Activated CD4-positive, alpha-beta T cell treated with anti-CD3 and anti-CD28 coated beads for 4 hours (primary cell): ENCODE measurements around the gene CORO7.

Experiments
- DNase-seq, 2 donors: peaks; one replicate each; pipeline ENCODE4 v3.0.0-alpha.2; 2020

The CORO7 gene

DNA sequence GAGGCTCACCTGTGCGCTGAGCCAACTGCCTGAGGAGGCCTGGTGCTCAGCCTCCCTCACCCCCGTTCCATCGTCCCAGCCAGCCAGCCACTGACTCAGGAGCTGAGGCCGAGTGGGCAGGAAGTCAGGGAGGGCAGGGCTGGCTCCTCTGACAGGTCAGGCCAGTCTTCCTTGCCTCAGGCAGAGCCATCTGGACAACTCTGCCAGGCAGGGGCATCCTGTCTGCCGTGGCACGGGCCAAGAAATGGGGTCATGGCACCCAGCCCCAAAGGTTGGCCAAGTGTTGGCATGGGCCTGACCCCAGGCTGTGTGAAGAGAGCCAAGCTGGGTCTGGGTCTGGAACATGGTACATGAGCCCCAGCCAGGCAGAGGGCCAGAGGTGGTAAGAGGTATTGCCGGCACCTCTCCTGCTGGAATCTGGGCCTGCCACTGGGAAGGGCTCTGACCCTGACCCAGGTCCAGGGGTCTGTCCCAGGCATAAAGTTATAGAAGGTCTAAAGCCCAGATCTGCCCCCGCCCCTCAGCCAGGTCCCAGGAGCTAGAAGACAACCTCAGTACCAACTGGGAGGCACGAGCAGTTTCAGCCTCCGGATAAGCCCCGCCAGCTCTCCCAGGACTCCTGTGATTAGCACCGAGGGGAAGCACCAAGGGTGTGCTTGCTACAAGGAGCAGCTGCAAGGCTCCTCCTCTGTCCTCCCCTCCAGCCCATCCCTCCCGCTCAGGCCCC lies 47.2 kb downstream of the CORO7 start:
- DNase-seq, result no peak

DNA sequence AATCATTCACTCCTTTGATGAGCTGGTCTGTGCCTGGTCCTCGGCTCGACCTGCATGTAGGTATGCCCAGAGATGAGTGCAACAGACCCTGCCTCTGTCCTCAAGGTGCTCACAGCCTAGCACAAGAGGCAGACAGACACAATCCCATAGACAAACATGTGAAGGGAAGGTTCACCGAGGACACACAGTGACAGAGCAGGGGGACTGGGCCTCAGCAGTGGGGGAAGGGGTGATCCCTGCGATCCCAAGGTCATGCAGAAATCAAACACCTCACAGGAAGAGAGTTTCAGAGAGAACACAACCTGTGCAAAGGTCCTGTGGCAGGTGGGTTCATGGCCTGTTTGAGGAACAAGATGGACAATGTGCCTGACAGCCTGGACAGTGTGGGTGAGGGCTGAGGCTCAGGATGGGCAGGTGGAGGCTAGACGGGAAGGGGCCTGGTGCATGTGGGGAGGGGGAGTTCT lies 49.0 kb downstream of the CORO7 start:
- DNase-seq, result no peak

DNA sequence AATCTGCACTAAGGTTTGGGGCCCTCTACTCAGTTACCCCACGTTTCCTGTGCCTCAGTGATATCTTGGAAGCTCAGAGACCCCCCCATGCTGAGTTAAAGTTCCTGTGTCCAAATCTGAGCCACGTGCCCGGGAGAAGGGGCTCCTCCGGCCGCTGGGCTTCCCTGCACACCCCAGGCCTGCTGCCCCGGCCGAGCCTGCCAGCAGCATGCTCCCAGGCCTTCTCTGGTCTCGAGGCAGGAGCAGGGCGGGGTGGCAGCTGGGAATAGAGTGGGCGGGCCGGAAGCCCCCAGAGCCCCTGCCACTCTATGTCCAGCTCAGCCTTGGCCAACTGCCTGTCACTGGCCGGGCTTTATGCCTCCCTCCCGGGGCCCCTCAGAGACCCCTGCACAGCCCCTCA lies 50.4 kb downstream of the CORO7 start:
- no peak for DNase-seq

DNA sequence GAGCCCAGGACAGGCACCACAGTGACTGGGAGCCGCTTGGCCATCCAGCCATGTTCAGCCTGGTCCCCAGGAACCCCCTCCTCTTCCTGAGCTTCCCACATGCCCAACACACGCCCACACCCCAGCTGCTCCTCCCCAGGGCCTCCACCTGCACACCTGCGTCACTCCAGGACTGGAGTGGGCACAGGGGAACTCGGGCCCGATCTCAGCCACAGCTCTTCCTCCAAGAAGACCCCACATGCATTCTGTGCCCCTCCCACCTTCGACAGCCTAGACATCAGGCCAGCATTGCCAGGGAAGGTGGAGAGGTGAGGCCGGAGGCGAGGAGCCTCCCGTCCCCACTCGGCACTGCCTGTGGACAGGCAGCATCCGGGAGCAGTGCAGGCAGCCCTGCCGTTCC lies 50.8 kb downstream of the CORO7 start:
- no peak for DNase-seq

DNA sequence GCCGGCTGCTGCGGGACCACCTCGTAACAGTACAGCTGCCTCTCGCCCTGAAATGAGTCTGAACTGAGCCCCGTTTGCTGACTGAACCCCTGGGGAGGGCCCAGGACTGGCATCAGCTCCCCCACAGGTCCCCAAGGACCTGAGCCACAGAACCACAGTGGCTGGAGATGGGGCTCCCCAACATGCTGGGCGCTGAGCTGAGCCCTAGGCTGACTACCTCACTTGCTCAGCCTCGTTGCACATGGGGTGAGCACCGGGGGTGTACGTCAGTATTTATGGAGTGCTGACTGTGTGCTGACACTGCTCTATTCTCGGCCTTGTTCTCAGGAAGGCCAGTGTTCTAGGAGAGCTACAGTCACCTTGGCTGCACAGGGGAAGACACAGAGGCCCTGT lies 51.4 kb downstream of the CORO7 start:
- no peak for DNase-seq

DNA sequence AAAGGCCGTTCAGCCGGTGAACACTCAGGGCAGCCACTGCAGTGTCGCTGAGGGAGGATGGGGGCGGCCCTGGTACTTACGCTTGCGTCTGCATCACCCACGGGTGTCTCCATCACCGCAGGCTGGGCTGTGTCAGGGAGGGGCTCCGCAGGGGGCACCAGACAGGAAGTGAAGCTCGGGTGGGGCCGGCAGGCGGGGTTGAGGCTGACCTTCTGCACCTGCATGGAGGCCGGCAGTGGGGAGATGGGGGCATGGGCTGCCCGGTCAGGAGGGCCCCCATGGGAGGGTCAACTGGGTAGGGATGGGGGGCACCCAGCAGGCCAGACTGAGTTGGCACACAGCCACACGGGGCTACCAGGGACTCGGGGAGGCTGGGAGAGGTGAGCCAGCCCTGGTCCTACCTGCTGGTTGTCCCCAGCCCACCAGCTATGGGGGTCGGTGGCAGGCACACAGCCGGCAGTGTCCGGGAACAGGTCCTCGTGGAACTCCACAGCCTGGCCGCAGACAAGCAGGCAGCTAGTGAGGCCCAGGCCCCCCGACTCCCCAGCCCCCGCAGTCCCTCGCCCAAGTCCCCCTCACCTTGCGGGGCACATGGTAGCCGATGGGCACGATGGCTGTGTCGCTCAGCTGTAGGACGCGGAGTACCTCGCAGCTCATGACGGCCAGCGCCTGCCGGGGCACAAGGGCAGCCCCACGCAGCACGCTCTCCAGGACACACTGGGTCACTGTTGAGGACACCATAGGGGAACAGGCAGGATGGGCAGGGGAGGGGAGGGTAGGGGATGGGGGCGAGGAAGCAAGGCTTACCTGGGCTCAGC lies 52.0 kb downstream of the CORO7 start:
- DNase-seq, result no peak

DNA sequence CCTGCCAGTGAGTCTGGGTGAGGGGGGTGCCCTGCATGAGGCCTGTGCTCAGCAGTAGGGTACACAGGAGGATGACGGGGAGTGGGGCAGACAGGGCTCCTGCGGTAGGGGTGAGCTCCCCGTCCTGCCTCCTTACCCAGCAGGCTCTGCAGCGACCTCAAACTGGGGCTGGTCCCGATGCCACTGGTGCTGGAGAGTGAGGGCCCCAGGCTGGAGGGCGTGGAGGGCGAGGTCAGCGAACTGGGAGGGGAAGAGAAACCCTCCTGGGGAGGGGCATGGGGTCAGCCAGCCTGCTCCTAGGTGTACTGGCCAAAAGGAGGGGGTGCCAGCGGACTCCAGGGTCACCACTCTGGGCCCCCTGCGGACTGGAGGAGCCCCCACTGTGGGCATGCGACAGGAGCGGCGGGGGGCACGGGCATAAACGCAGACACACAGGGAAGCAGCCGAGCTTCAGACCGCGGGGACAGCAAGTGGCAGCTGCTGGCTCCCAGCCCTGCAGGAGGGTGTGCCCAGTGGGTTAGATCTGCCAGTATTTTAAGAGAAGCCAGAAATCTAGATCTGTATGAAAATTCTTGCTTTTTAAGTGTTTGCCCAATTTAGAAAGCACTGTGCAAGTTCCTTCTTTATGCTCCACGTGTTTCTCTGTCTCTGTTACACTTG lies 53.8 kb downstream of the CORO7 start:
- DNase-seq, result no peak

DNA sequence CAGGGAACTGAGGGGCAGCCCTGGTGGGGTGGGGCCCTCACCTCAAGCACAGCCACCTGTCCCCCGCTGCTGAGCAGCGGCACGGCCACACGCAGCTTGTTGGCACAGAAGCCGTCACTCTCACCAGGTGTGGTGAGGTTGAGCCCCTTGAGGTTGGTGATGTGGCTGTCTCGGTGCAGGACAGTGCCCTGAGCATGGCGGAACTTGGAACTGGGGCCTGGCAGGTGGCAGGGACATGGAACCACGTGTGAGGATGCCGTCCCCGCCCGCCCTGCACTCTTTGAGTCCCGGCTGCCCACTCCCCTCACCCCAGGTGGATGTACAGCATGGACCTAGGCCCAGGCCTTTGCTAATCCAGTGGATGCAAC lies 54.5 kb downstream of the CORO7 start:
- DNase-seq, result no peak

DNA sequence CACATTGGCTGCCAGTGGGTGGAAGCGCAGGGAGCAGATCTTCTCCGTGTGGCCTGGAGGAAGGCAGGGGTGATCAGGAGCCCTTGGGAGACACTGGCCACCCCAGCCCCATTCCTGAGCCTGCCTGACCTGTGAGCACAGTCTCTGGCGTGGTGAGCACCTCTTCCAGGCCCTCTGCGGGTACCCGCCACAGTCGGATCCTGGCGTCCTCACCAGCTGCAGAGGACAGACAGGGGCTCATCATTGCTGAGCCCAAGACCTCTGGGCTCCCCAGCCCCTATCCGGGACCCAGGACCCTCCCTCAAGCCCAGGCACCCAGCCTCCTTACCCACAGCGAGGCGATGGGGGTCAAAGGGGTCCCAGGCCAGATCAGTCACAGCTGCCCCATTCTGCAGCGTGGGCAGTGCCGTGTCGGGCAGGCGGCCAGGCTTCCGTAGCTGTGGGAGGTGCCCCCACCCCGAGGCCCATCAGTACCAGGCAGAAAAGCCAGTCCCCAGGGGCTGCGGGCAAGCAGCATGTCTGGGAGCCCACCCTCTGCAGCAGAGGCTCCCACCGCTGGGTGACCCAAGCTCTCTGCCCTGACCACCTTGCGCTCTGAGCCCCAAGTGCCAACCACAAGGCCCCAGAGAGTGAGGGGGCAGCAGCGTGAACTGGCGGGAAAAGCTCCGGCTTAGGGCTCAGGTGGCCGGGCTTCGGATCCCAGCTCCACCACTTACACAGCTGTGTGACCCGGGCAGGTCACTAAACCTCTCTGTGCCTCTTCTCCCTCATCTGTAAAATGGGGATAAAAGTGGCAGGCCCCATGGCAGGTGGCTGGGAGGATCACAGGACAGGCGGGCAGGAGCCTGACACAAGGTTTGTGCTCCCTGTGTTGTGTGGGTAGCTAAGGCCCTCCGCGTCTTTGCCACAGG lies 55.1 kb downstream of the CORO7 start:
- DNase-seq, result no peak

DNA sequence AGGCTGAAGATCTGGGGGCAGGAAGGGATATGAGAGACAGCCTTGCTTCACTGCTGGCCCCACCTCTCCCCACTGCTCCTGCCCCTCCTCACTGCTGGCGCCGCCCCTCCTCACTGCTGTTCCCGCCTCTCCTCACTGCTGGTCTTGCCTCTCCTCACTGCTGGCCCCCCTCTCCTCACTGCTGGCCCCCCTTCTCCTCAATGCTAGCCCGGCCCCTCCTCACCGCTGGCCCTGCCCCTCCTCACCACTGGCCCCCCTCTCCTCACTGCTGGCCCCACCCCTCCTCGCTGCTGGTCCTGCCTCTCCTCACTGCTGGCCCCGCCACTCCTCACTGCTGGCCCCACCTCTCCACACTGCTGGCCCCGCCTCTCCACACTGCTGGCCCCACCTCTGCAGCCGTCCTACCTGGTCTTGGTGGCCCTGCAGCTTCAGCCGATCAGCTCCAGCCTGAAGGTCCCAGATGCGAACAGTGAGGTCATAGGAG lies 55.8 kb downstream of the CORO7 start:
- DNase-seq, result no peak

DNA sequence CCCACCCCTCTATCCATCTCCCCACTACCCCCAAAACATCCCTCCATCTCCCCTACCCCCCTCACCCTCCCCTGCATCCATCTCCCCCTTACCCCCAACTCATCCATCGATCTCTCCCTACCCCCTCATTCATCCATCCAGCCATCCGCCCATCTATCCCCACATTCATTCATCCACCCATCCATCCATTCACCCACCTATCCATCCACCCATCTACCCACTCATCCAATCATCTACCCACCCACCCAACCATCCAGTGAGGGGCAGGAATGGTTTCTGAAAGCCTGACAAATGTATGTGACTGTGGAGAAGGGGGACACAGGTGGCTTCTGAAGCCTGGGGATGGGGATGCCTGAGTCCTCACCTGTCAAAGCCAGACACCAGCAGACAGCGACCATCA lies 56.5 kb downstream of the CORO7 start:
- no peak for DNase-seq

DNA sequence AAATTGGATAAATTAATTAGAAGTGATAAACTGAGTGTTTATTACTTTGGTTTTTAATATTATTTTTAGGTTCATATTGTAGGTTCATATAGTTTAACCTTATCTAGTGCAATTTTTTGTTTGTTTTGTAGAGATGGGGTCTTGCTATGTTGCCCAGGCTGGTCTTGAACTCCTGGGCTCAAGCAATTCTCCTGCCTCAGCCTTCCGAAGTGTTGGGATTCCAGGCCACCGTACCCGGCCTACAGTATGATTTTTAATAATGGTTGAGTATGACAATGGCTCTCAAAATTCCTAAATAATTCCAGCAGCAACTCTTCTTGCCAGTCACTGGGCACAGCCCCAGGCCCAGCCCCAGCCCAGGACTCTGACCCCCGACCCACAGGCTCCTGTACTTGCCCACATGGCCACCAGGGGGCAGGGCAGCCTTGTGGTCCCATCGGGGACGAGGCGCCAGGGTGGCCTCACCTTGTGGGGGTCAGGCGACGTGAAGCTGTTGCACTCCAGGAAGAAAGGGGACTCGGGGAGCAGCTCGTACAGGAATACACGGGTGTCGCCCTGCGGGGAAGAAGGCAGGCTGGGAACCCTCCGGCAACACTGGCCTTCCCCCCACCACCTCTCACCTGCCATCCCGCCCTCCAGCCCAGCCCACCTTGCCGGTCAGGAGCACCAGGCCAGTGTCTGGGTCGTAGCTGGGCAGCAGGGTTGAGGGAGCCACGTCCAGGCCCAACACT lies 57.4 kb downstream of the CORO7 start:
- DNase-seq, result peak; percentile 60 to 68

DNA sequence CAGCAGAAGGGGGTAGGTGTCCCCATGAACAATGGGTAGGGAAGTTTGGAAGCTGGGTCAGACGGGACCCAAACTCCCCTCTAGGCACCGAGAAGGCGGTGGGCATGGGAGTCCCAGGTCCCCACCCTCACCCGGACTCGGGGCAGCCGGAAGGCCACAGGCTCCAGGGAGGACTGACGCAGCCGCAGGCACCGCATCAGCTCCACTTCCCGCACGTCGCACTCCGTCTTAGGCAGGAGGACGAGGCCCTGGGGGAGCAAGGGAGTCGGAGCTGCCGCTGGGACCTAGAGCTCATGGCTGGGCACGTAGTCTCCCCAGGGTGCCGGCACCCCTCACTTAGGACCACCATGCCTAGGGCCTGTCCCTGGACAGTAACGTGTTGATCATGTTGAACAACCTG lies 58.2 kb downstream of the CORO7 start:
- no peak for DNase-seq

DNA sequence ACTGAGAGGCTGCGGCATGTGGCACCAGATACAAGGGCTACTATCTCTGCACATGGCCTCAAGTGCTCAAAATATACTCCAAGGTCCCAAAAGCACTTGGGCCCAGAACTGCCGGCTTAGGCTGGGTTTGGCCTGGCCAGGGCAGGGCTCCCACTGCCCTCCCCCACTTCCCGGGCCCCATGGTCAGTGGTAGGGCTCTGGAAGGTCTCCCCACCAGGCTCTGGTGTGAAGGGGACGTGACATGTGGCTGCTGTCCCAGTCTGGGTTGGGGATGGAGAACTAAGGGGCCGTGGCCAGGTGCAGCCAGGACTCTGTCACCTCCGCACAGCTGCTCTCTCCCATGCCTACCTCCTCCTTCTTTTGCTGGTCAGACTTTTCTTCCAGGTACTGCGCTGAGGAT lies 59.6 kb downstream of the CORO7 start:
- DNase-seq, result no peak

DNA sequence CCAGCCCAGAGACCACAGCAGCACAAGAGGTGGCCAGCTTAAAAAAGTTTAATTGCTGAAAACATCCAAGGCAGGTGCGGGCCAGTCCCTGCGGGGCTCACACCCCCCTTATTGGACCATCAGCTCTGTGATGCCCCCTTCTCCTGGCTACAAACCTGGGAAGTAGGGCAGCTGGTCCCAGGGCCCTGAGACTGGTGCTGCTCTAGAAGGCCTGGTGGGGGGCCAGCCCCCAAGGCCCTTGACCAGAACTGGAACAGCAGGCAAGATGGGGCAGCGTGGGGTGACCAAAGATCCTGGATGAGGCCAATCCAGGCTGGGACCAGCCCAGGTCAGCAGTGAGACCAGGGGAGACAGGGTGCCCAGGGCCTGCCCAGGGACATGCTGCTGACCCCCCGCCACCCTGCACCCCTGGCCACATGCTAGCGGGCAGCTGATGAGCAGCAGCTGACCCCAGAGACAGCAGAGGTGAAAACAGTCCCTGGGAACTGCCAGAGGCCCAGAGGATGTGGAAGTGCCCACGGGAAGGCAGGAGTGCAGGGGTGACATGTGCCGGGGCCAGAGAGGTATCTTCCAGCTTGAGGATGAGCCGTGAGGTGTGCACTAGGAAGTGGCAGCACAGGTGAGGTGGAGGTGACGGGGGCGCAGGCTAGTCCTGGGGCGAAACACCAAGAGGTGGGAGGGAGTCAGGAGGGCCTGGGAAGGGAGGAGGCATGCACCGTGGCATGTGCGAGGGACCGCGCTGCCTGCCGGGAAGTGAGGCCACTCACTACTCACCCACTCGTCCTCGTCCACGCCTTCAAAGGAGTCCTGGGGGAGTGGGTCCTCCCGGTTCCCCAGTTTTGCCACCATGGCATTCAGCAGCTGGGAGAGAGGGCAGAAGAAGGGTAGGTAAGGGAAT lies 61.6 kb downstream of the CORO7 start:
- no peak for DNase-seq

DNA sequence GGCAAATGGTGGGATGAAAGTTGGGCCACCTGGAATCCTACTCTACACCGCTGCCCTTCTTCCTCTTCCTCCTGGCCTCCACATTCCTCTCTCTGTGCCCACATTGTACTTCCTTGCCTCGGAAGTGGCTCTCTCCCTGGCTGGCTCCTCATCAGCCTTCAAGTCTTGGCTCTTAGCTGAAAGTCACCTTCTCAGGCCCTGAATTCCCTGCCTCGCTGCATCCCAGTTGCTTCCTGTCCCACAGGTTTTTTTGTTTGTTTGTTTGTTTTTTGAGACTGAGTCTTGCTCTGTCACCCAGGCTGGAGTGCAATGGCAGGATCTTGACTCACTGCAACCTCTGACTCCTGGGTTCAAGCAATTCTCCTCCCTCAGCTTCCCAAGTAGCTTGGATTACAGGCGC lies 62.7 kb downstream of the CORO7 start:
- DNase-seq, result no peak

DNA sequence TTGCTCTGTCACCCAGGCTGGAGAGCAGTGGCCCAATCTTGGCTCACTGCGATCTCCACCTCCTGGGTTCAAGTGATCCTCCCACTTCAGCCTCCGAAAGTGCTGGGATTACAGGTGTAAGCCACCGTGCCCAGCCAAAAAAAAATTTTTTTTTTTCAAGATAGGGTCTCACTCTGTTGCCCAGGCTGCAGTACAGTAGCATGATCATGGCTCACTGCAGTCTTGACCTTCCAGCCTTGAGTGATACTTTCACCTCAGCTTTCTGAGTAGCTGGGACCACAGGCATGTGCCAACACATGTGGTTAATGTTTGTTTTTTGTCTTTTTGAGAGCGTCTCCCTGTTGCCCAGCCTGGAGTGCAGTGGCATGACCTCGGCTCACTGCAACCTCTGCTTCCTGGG lies 63.6 kb downstream of the CORO7 start:
- no peak for DNase-seq

DNA sequence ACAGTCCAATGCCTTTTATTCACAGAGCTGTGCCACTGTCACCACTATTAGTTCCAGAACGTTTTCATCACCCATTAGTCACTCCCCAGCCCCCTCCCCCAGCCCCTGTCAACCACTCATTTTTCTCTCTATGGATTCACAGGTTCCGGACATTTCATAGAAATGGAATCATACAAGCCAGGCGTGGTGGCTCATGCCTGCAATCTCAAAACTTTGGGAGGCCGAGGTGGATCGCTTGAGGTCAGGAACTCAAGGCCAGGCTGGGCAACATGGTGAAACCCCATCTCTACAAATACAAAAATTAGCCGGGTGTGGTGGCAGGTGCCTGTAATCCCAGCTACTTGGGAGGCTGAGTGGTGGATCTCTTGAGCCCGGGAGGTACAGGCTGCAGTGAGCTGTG lies 64.5 kb downstream of the CORO7 start:
- no peak for DNase-seq

DNA sequence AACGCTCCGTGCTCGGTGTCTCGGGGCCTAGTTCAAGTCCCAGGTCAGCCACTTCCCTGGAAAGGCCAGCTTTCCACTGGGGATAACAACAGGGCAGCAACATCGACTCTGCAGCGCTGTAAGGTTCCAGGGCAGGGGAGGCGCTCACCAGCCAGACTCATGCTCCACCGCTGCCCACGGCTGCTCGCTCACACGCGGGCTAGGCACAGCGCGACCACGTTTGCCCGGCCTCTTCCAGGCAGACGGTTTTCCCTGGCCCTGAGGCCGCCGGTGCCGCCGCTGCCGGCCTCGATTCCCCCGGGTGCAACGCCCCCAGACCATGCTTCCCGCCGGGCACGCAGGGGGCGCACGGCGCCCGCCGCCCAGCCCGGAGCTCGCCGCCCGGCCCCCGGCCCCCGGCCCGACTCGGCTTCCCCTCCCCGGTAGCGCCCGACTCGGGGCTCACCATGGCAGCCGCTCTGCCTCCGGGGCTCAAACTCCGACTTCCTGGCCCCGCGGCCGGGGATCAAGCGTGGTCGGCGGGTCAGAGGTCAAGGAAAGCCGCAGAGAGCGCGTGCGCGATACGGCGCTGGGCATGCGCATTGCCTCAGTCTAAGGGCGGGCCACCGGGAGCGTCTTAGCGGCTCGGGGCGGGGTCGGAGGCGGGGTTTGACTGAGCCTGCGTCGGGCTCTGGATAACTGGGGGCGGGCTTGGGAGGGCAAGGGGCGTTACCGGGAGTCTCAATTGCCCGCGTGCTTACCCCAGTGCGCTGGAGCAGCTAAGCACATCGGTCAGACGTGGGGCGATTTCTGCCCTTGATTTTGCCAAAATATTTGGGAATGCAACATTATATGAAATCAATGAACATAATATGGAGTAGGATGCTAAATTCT lies 65.4 kb downstream of the CORO7 start, which contains the start of gene PAM16:
Gene PAM16, minus strand, starts transcription at position 535 of the 873 bp plus-strand sequence. Its CDS starts 87 bp downstream, at position 448.
- peak; percentile 97 to 99 for DNase-seq

DNA sequence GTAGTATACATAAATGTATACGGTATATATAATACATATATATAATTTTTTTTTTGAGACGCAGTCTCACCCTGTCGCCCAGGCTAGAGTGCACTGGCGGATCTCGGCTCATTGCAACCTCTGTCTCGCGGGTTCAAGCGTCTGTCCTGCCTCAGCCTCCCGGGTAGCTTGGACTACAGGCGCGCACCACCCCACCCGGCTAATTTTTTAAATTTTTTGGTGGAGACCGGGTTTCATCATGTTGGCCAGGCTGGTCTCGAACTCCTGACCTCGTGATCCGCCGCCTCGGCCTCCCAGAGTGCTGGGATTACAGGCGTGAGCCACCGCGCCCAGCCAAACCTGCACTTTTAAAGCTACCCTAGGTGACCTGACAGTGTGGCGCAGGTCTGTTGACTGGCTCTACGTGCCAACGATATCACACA lies 66.0 kb downstream of the CORO7 start:
- no peak for DNase-seq
